ENCODE results near the gene NEK4. TPM values are rescaled to one million over a fixed set of nuclear protein-coding genes. Genes with fewer than 3 reads are reported as not detected.

The NEK4 gene
- polyA plus RNA-seq, 1 donor (not counting 4 experiments of a cell fraction or from before 2014, with no cell fraction given), result 13.6 TPM

- Histone ChIP-seq H3K27ac (ENCODE audit: control insufficient read depth, insufficient read depth, low read length) (no peak overlapping the region), H3K79me2 (ENCODE audit: control insufficient read depth, insufficient read depth, low read length) (peaks cover 13% of the 10 kb centered on the region), H3K4me2 (ENCODE audit: control insufficient read depth, extremely low read depth, insufficient read depth, low read depth, low read length) (no peak overlapping the region), H3K4me1 (ENCODE audit: control insufficient read depth, extremely low read depth, insufficient read depth, low read length) (peaks cover 11% of the 10 kb centered on the region), H4K20me1 (ENCODE audit: control insufficient read depth, extremely low read depth, insufficient read depth, low read length) (no peaks in the 10 kb centered on the region), H3K9me1 (ENCODE audit: control insufficient read depth, extremely low read depth, insufficient read depth, low read length) (no peaks in the 10 kb centered on the region), H3K36me3 (ENCODE audit: control insufficient read depth in 2 of 2, extremely low read depth in 1 of 2, insufficient read depth in 2 of 2, low read length in 2 of 2) (no peaks in the 10 kb centered on the region), H3K4me3 (ENCODE audit: control insufficient read depth in 2 of 3, extremely low read depth in 1 of 3, insufficient read depth in 2 of 3, low read depth in 1 of 3, low read length in 3 of 3) (no peak overlapping the region), H2AFZ (ENCODE audit: control insufficient read depth, low read length) (no peak overlapping the region), H3K9ac (ENCODE audit: control insufficient read depth, extremely low read depth, insufficient read depth, low read length) (no peak overlapping the region), H3K9me3 (ENCODE audit: control insufficient read depth, low read depth, low read length) (no peaks in the 10 kb centered on the region), H3K27me3 (ENCODE audit: control insufficient read depth, extremely low read depth, insufficient read depth, low read length) (no peaks in the 10 kb centered on the region)
- dilution Hi-C loops (cut with MboI; ENCODE audit: extremely low pct_ligation_motif_present, low sequenced_read_pairs), result no loop called here
- no peak for FAIRE-seq
- no peak for TF ChIP-seq EZH2 (IDR thresholded peaks at IDR 0.05; ENCODE audit: low read length)
- TF ChIP-seq, protein P1, sequence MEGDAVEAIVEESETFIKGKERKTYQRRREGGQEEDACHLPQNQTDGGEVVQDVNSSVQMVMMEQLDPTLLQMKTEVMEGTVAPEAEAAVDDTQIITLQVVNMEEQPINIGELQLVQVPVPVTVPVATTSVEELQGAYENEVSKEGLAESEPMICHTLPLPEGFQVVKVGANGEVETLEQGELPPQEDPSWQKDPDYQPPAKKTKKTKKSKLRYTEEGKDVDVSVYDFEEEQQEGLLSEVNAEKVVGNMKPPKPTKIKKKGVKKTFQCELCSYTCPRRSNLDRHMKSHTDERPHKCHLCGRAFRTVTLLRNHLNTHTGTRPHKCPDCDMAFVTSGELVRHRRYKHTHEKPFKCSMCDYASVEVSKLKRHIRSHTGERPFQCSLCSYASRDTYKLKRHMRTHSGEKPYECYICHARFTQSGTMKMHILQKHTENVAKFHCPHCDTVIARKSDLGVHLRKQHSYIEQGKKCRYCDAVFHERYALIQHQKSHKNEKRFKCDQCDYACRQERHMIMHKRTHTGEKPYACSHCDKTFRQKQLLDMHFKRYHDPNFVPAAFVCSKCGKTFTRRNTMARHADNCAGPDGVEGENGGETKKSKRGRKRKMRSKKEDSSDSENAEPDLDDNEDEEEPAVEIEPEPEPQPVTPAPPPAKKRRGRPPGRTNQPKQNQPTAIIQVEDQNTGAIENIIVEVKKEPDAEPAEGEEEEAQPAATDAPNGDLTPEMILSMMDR (optimal IDR thresholded peaks at IDR 0.05 in 1 of 3, IDR thresholded peaks at IDR 0.05 in 1 of 3, conservative IDR thresholded peaks at IDR 0.05 in 1 of 3; ENCODE audit: extremely low read depth in 1 of 3, insufficient read depth in 2 of 3, low read length in 3 of 3), result no peak
- no peak for DNase-seq (ENCODE audit: low read depth, low spot score)
These were observed 3.5 kb upstream of the NEK4 start for GRCh38 chr3:52774066-52774713.

- H3K36me3 ChIP-seq (ENCODE audit: control insufficient read depth in 2 of 2, extremely low read depth in 1 of 2, insufficient read depth in 2 of 2, low read length in 2 of 2), result no peaks in the 10 kb centered on the region
- DNase-seq (ENCODE audit: low read depth, low spot score) (no peak), FAIRE-seq (no peak)
- H3K4me3 ChIP-seq (ENCODE audit: control insufficient read depth in 2 of 3, extremely low read depth in 1 of 3, insufficient read depth in 2 of 3, low read depth in 1 of 3, low read length in 3 of 3), result no peak overlapping the region
- no peak overlapping the region for H3K4me2 ChIP-seq (ENCODE audit: control insufficient read depth, extremely low read depth, insufficient read depth, low read depth, low read length)
- no peak for TF ChIP-seq EZH2 (IDR thresholded peaks at IDR 0.05; ENCODE audit: low read length)
- TF ChIP-seq, protein P1 (optimal IDR thresholded peaks at IDR 0.05 in 1 of 3, IDR thresholded peaks at IDR 0.05 in 1 of 3, conservative IDR thresholded peaks at IDR 0.05 in 1 of 3; ENCODE audit: extremely low read depth in 1 of 3, insufficient read depth in 2 of 3, low read length in 3 of 3), result no peak
- no peak overlapping the region for H3K9ac ChIP-seq (ENCODE audit: control insufficient read depth, extremely low read depth, insufficient read depth, low read length)
- peaks cover 13% of the 10 kb centered on the region for H3K79me2 ChIP-seq (ENCODE audit: control insufficient read depth, insufficient read depth, low read length)
- no peaks in the 10 kb centered on the region for H3K9me3 ChIP-seq (ENCODE audit: control insufficient read depth, low read depth, low read length)
- dilution Hi-C loops (cut with MboI; ENCODE audit: extremely low pct_ligation_motif_present, low sequenced_read_pairs), result no loop called here
- H3K9me1 ChIP-seq (ENCODE audit: control insufficient read depth, extremely low read depth, insufficient read depth, low read length), result no peaks in the 10 kb centered on the region
- H3K27ac ChIP-seq (ENCODE audit: control insufficient read depth, insufficient read depth, low read length), result no peak overlapping the region
- no peaks in the 10 kb centered on the region for H4K20me1 ChIP-seq (ENCODE audit: control insufficient read depth, extremely low read depth, insufficient read depth, low read length)
- no peak overlapping the region for H2AFZ ChIP-seq (ENCODE audit: control insufficient read depth, low read length)
- H3K4me1 ChIP-seq (ENCODE audit: control insufficient read depth, extremely low read depth, insufficient read depth, low read length), result peaks cover 11% of the 10 kb centered on the region
- H3K27me3 ChIP-seq (ENCODE audit: control insufficient read depth, extremely low read depth, insufficient read depth, low read length), result no peaks in the 10 kb centered on the region
These were observed 2.8 kb upstream of the NEK4 start for GRCh38 chr3:52773361-52774065.
